Endothelial cell of umbilical vein (primary cell): ENCODE measurements around the gene COL15A1. TPM values are rescaled to one million over a fixed set of nuclear protein-coding genes. Genes with fewer than 3 reads are reported as not detected.

Experiments used
- BruUV-seq: library from RNA; stranded (reverse); fragments of 400-500 nt; replicated peaks from 2 replicates; lab custom pipeline; 2021; lab: Mats Ljungman, UMichigan
- CTCF ChIA-PET: fragments of 300-600, 350-600 bp; sonication (Branson Sonifier 250); formaldehyde crosslinking; loops from one replicate; lab custom pipeline; 2021; ENCODE audit warnings: antibody characterized with exemption, inconsistent platforms; lab: Charles Lee
- POLR2A ChIA-PET: fragments of 300-600, 350-600 bp; sonication (Branson Sonifier 250); formaldehyde crosslinking; loops from one replicate; lab custom pipeline; 2021; ENCODE audit warnings: antibody characterized with exemption, inconsistent platforms; lab: Charles Lee
- DNase-seq: peaks from one replicate; pipeline ENCODE4 v3.0.0-alpha.2; 2011; ENCODE audit warnings: low read depth, low spot score
- FAIRE-seq: peaks from 2 replicates; lab custom pipeline; 2011; peaks lifted over from hg19 to GRCh38; lab: Jason Lieb, UNC
- H2AFZ ChIP-seq: 2 replicates; pipeline ENCODE4 v1.6.0; 2012; ENCODE audit warnings: low read depth, low read length, control low read depth, inconsistent platforms
- H3K27ac ChIP-seq: 2 replicates; pipeline ENCODE4 v1.5.1; 2011; ENCODE audit warnings: low read depth, mild to moderate bottlenecking, control low read depth, low read length, moderate library complexity; ENCODE audit not compliant: insufficient read depth
- H3K27me3 ChIP-seq, 2 experiments: 2 replicates each; pipeline versions ENCODE4 v1.6.0 to v1.6.1; 2011; ENCODE audit warnings: low read length in 2 of 2, mixed read lengths in 1 of 2; ENCODE audit not compliant: control insufficient read depth in 2 of 2, insufficient read depth in 2 of 2
- H3K36me3 ChIP-seq, 2 experiments: 2 replicates in 1 of 2; 3 replicates in 1 of 2; pipeline ENCODE4 v1.5.1; 2011; ENCODE audit warnings: low read length in 2 of 2, mild to moderate bottlenecking in 1 of 2, moderate library complexity in 1 of 2; ENCODE audit not compliant: control insufficient read depth in 2 of 2, insufficient read depth in 2 of 2; ENCODE audit errors: extremely low read depth in 1 of 2
- H3K4me1 ChIP-seq: 3 replicates; pipeline ENCODE4 v1.5.1; 2011; ENCODE audit warnings: mild to moderate bottlenecking, low read length; ENCODE audit not compliant: control insufficient read depth, insufficient read depth; ENCODE audit errors: extremely low read depth
- H3K4me2 ChIP-seq: 2 replicates; pipeline ENCODE4 v1.6.1; 2011; ENCODE audit warnings: low read length, control low read depth, mixed read lengths; ENCODE audit not compliant: insufficient read depth
- H3K4me3 ChIP-seq, 3 experiments: fragments of 200-600 bp in 1 of 3; sonication (generic), shearing (Covaris generic) in 1 of 3; replicated peaks in 1 of 3; 2 replicates each; pipeline ENCODE4 v1.5.1; 2011 to 2016; ENCODE audit warnings: control low read depth in 3 of 3, low read length in 3 of 3, mild to moderate bottlenecking in 2 of 3, inconsistent platforms in 1 of 3, low read depth in 1 of 3, moderate library complexity in 1 of 3; ENCODE audit not compliant: insufficient read depth in 1 of 3
- H3K79me2 ChIP-seq: 2 replicates; pipeline ENCODE4 v1.6.0; 2012; ENCODE audit warnings: low read length, inconsistent platforms; ENCODE audit not compliant: control insufficient read depth, insufficient read depth
- H3K9ac ChIP-seq: replicated peaks from 2 replicates; pipeline ENCODE3; 2011; ENCODE audit warnings: low read length, control low read depth; ENCODE audit not compliant: insufficient read depth; ENCODE audit errors: extremely low read depth
- H3K9me1 ChIP-seq: replicated peaks from 3 replicates; pipeline ENCODE4 v1.6.0; 2011; ENCODE audit warnings: mild to moderate bottlenecking, low read length; ENCODE audit not compliant: control insufficient read depth, insufficient read depth; ENCODE audit errors: extremely low read depth
- H3K9me3 ChIP-seq: replicated peaks from 2 replicates; pipeline ENCODE4 v1.5.1; 2012; ENCODE audit warnings: low read length, inconsistent platforms; ENCODE audit not compliant: control insufficient read depth, insufficient read depth
- H4K20me1 ChIP-seq: replicated peaks from 2 replicates; pipeline ENCODE3; 2011; ENCODE audit warnings: mild to moderate bottlenecking, low read length; ENCODE audit not compliant: control insufficient read depth, insufficient read depth; ENCODE audit errors: extremely low read depth
- CTCF ChIP-seq, 2 donors: IDR thresholded peaks; 1 replicate in 1 of 2; 2 replicates in 1 of 2; pipeline ENCODE4 v1.5.1; 2011; ENCODE audit warnings: low read length in 2 of 2, mild to moderate bottlenecking in 2 of 2, moderate library complexity in 2 of 2, control low read depth in 1 of 2, inconsistent platforms in 1 of 2, low read depth in 1 of 2; ENCODE audit not compliant: insufficient read depth in 1 of 2; ENCODE audit errors: extremely low read depth in 1 of 2
- EZH2 ChIP-seq: IDR thresholded peaks from 2 replicates; pipeline ENCODE4 v1.6.1; 2012; ENCODE audit warnings: borderline replicate concordance, low read depth, mild to moderate bottlenecking, moderate library complexity, low read length, inconsistent platforms; ENCODE audit not compliant: severe bottlenecking
- FOS ChIP-seq: IDR thresholded peaks from 2 replicates; pipeline ENCODE4 v1.6.1; 2011; ENCODE audit warnings: mild to moderate bottlenecking, low read length, moderate library complexity, borderline replicate concordance; ENCODE audit not compliant: insufficient read depth
- GATA2 ChIP-seq: IDR thresholded peaks from 2 replicates; pipeline ENCODE4 v1.7.0; 2011; ENCODE audit warnings: low read depth, mild to moderate bottlenecking, moderate library complexity, mixed read lengths, low read length; ENCODE audit not compliant: insufficient read length, insufficient read depth
- JUN ChIP-seq: IDR thresholded peaks from 2 replicates; pipeline ENCODE4 v1.6.1; 2011; ENCODE audit warnings: borderline replicate concordance, low read depth; ENCODE audit not compliant: insufficient read length, insufficient read depth
- MAX ChIP-seq: IDR thresholded peaks from 2 replicates; pipeline ENCODE4 v1.6.1; 2011; ENCODE audit not compliant: insufficient read depth, insufficient read length
- MYC ChIP-seq: IDR thresholded peaks from one replicate; pipeline ENCODE4 v1.6.1; 2011; ENCODE audit warnings: mild to moderate bottlenecking, low read depth, low read length
- POLR2A ChIP-seq: IDR thresholded peaks from 2 replicates; pipeline ENCODE4 v1.6.1; 2012; ENCODE audit warnings: low read depth, mild to moderate bottlenecking, control low read depth, low read length
- POLR2AphosphoS5 ChIP-seq: IDR thresholded peaks from 2 replicates; pipeline ENCODE4 v1.6.1; 2012; ENCODE audit warnings: low read depth, mild to moderate bottlenecking, control low read depth, low read length, moderate library complexity; ENCODE audit not compliant: insufficient read depth
- dilution Hi-C: fragments of 300-500 bp; cut with MboI; formaldehyde crosslinking; loops from one replicate; pipeline ENCODE4 v1.15.0; 2019; ENCODE audit warnings: low sequenced_read_pairs; ENCODE audit not compliant: extremely low pct_ligation_motif_present
- intact Hi-C: fragments of 100-400 bp; cut with micrococcal nuclease; formaldehyde crosslinking; loops from one replicate; pipeline ENCODE4 v1.10.0; 2022
- polyA plus RNA-seq, 4 experiments: library from polyadenylated mRNA; depleted of rRNA in 3 of 4; stranded (reverse) in 3 of 4; unstranded in 1 of 4; fragments of >200 nt; gene quantifications; 2 replicates each; pipeline versions ENCODE4 v1.2.1 to v1.2.3, GENCODE V29; 2011 to 2012; ENCODE audit warnings: missing spikeins in 1 of 4
- total RNA-seq: library from RNA; stranded (reverse); gene quantifications from 2 replicates; pipeline ENCODE4 v1.2.3, GENCODE V29; 2021

Gene COL15A1
- total and polyA plus RNA-seq, 2 donors (not counting 3 experiments of a cell fraction or from before 2014, with no cell fraction given): not detected

GRCh38 chr9:99063522-99063921, 119.8 kb downstream of the COL15A1 start:
- dilution Hi-C loops (no loop called here), intact Hi-C loops (no loop called here)
- no peak for DNase-seq
- no peak overlapping the region for H3K4me3 ChIP-seq
- FAIRE-seq: no peak
- no peaks in the 10 kb centered on the region for H3K9me1 ChIP-seq
- H2AFZ ChIP-seq: no peak overlapping the region
- H3K36me3 ChIP-seq: no peaks in the 10 kb centered on the region
- H3K4me2 ChIP-seq: no peak overlapping the region
- H4K20me1 ChIP-seq: no peaks in the 10 kb centered on the region
- BruUV-seq: no TSS peak
- no peaks in the 10 kb centered on the region for H3K4me1 ChIP-seq
- ChIA-PET CTCF (no interaction called here), POLR2A (no interaction called here)
- H3K27me3 ChIP-seq: peaks cover 4 to 7% of the 10 kb centered on the region in 2 experiments
- no peaks in the 10 kb centered on the region for H3K79me2 ChIP-seq
- no peak overlapping the region for H3K9ac ChIP-seq
- TF ChIP-seq MYC (no peak), POLR2AphosphoS5 (no peak), GATA2 (no peak), EZH2 (no peak), POLR2A (no peak), CTCF (IDR thresholded peaks at IDR 0.05; ENCODE audit: extremely low read depth in 1 of 2, insufficient read depth in 1 of 2, low read depth in 1 of 2, low read length in 2 of 2) (no peak), MAX (no peak), JUN (no peak), FOS (no peak)
- H3K9me3 ChIP-seq: no peaks in the 10 kb centered on the region
- no peak overlapping the region for H3K27ac ChIP-seq
